Endodermal cell (in vitro differentiated cells): ENCODE measurements around the gene CHRNA3. TPM values are rescaled to one million over a fixed set of nuclear protein-coding genes. Genes with fewer than 3 reads are reported as not detected.
"Not testable (repeated sequence)": the region's sequence is repeated elsewhere in the genome, so short reads cannot be mapped to it uniquely, and the experiment has no call there.

ENCODE experiments used
- DNase-seq: peaks from one replicate; pipeline ENCODE4 v3.0.0-alpha.2; 2017
- H3K27ac ChIP-seq: 2 replicates; pipeline ENCODE4 v1.5.1; 2013; ENCODE audit warnings: mild to moderate bottlenecking, low read depth, low read length, moderate library complexity
- H3K27me3 ChIP-seq: 2 replicates; pipeline ENCODE4 v1.6.1; 2013; ENCODE audit warnings: mild to moderate bottlenecking, low read length, moderate library complexity; ENCODE audit not compliant: insufficient read depth, control insufficient read depth, poor library complexity, severe bottlenecking
- H3K36me3 ChIP-seq: 2 replicates; pipeline ENCODE4 v1.7.0; 2013; ENCODE audit warnings: mild to moderate bottlenecking, low read length, moderate library complexity; ENCODE audit not compliant: control insufficient read depth, insufficient read depth
- H3K4me1 ChIP-seq: one replicate; pipeline ENCODE4 v1.7.0; 2013; ENCODE audit warnings: low read length; ENCODE audit not compliant: control insufficient read depth, insufficient read depth
- H3K4me3 ChIP-seq: 2 replicates; pipeline ENCODE4 v1.5.1; 2013; ENCODE audit warnings: mild to moderate bottlenecking, low read length, moderate library complexity
- H3K9ac ChIP-seq: 2 replicates; pipeline ENCODE4 v1.6.1; 2013; ENCODE audit warnings: mild to moderate bottlenecking, low read length, moderate library complexity; ENCODE audit not compliant: poor library complexity, severe bottlenecking; ENCODE audit errors: extremely low read depth
- H3K9me3 ChIP-seq: 2 replicates; pipeline ENCODE4 v1.6.1; 2013; ENCODE audit warnings: mild to moderate bottlenecking, low read length, moderate library complexity; ENCODE audit not compliant: control insufficient read depth
- H3K27ac Mint-ChIP-seq: 2 replicates; pipeline ENCODE4 v1.8.0; 2020; ENCODE audit warnings: mixed read lengths
- H3K27me3 Mint-ChIP-seq: 2 replicates; pipeline ENCODE4 v1.8.0; 2021; ENCODE audit warnings: mild to moderate bottlenecking, mixed read lengths; ENCODE audit not compliant: insufficient read depth
- H3K36me3 Mint-ChIP-seq: 2 replicates; pipeline ENCODE4 v1.8.0; 2020; ENCODE audit warnings: low read depth, mixed read lengths
- H3K4me1 Mint-ChIP-seq: 2 replicates; pipeline ENCODE4 v1.8.0; 2020; ENCODE audit warnings: mixed read lengths
- H3K4me3 Mint-ChIP-seq: 2 replicates; pipeline ENCODE4 v1.8.0; 2020; ENCODE audit warnings: mild to moderate bottlenecking, moderate library complexity, mixed read lengths
- H3K9me3 Mint-ChIP-seq: 2 replicates; pipeline ENCODE4 v1.8.0; 2020; ENCODE audit warnings: mild to moderate bottlenecking, mixed read lengths
- CTCF ChIP-seq: fragments of 200-600 bp; sonication (generic); conservative IDR thresholded peaks from 2 replicates; pipeline ENCODE4 v1.5.0; 2021; ENCODE audit warnings: antibody characterized with exemption, mild to moderate bottlenecking
- WGBS, 2 experiments: methylation state at CpG; one replicate each; pipeline versions ENCODE4 v1.1.5 to v1.1.7; 2013; ENCODE audit warnings: missing lambda C conversion rate in 2 of 2, mixed read lengths in 1 of 2; ENCODE audit not compliant: insufficient coverage in 1 of 2, insufficient read length in 1 of 2; 5-methylcytosine and 5-hydroxymethylcytosine counted together
- total RNA-seq, 2 donors: library from RNA; stranded (reverse); fragmentation: NEBNext Ultra II Directional in 1 of 2; extraction: Animal tissue kit (Norgen Biotek cat#: 25700) in 1 of 2; gene quantifications; 2 replicates in 1 of 2; 3 replicates in 1 of 2; pipeline ENCODE4 v1.2.1, GENCODE V29; 2021

The CHRNA3 gene
- total RNA-seq, 2 donors from 2014 or later, result 1.6 to 3.7 TPM

GRCh38 chr15:78614021-78614420 lies 6.8 kb downstream of the CHRNA3 start:
- peaks cover 4% of the 10 kb centered on the region for H3K27me3 ChIP-seq
- Mint-ChIP-seq H3K36me3 (no peaks in the 10 kb centered on the region), H3K4me3 (no peak overlapping the region), H3K27me3 (peaks cover 12% of the 10 kb centered on the region), H3K27ac (no peak overlapping the region), H3K9me3 (peaks cover 12% of the 10 kb centered on the region), H3K4me1 (no peaks in the 10 kb centered on the region)
- H3K9ac ChIP-seq, result no peak overlapping the region
- 91 to 94% methylated on average over 2 to 3 of the region's 3 CpGs for WGBS, 2 experiments
- TF ChIP-seq CTCF, result no peak
- H3K9me3 ChIP-seq, result no peaks in the 10 kb centered on the region
- DNase-seq, result no peak
- no peak overlapping the region for H3K27ac ChIP-seq
- no peaks in the 10 kb centered on the region for H3K4me1 ChIP-seq
- H3K36me3 ChIP-seq, result no peaks in the 10 kb centered on the region
- no peak overlapping the region for H3K4me3 ChIP-seq

DNA sequence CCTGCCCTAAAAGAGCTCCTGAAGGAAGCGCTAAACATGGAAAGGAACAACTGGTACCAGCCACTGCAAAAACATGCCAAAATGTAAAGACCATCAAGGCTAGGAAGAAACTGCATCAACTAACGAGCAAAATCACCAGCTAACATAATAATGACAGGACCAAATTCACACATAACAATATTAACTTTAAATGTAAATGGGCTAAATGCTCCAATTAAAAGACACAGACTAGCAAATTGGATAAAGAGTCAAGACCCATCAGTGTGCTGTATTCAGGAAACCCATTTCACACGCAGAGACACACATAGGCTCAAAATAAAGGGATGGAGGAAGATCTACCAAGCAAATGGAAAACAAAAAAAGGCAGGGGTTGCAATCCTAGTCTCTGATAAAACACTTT lies 11.2 kb downstream of the CHRNA3 start:
- H3K27me3 Mint-ChIP-seq, result peaks cover 13% of the 10 kb centered on the region
- H3K27ac ChIP-seq, H3K27me3 ChIP-seq, H3K36me3 ChIP-seq, H3K27ac Mint-ChIP-seq, H3K4me1 Mint-ChIP-seq, H3K9ac ChIP-seq, H3K4me3 ChIP-seq, H3K9me3 ChIP-seq, H3K4me3 Mint-ChIP-seq, H3K36me3 Mint-ChIP-seq, H3K4me1 ChIP-seq, DNase-seq: not testable (repeated sequence)
- H3K9me3 Mint-ChIP-seq, result peaks cover 39% of the 10 kb centered on the region
- no CpG with 5 or more reads among the region's 3 CpGs for WGBS, 2 experiments

- Histone ChIP-seq H3K27ac (no peak overlapping the region), H3K9ac (no peak overlapping the region), H3K27me3 (no peaks in the 10 kb centered on the region), H3K4me3 (no peak overlapping the region), H3K36me3 (no peaks in the 10 kb centered on the region), H3K9me3 (no peaks in the 10 kb centered on the region), H3K4me1 (no peaks in the 10 kb centered on the region)
- no peaks in the 10 kb centered on the region for H3K4me1 Mint-ChIP-seq
- no peak overlapping the region for H3K27ac Mint-ChIP-seq
- peaks cover 11% of the 10 kb centered on the region for H3K27me3 Mint-ChIP-seq
- no peak overlapping the region for H3K4me3 Mint-ChIP-seq
- DNase-seq, result no peak
- WGBS, 2 experiments, result 86 to 100% methylated on average over 4 of the region's 4 CpGs
- peaks cover 38% of the 10 kb centered on the region for H3K9me3 Mint-ChIP-seq
- TF ChIP-seq CTCF, result no peak
- H3K36me3 Mint-ChIP-seq, result peaks cover 3% of the 10 kb centered on the region
These were observed 15.1 kb downstream of the CHRNA3 start for GRCh38 chr15:78605680-78606079.

GRCh38 chr15:78605201-78605600 lies 15.6 kb downstream of the CHRNA3 start:
- H3K4me3 Mint-ChIP-seq, result no peak overlapping the region
- H3K36me3 ChIP-seq, result no peaks in the 10 kb centered on the region
- H3K27me3 Mint-ChIP-seq, result peaks cover 10% of the 10 kb centered on the region
- H3K27ac Mint-ChIP-seq, result no peak overlapping the region
- WGBS, 2 experiments, result 95 to 96% methylated on average over 5 of the region's 5 CpGs
- no peaks in the 10 kb centered on the region for H3K4me1 Mint-ChIP-seq
- no peak overlapping the region for H3K27ac ChIP-seq
- no peaks in the 10 kb centered on the region for H3K9me3 ChIP-seq
- DNase-seq, result no peak
- H3K4me1 ChIP-seq, result no peaks in the 10 kb centered on the region
- H3K27me3 ChIP-seq, result no peaks in the 10 kb centered on the region
- peaks cover 3% of the 10 kb centered on the region for H3K36me3 Mint-ChIP-seq
- no peak overlapping the region for H3K4me3 ChIP-seq
- H3K9ac ChIP-seq, result no peak overlapping the region
- peaks cover 37% of the 10 kb centered on the region for H3K9me3 Mint-ChIP-seq
- TF ChIP-seq CTCF, result no peak
